Esophagus (tissue), 2 donors: ENCODE results near the gene ZNF780A. TPM values are rescaled to one million over a fixed set of nuclear protein-coding genes. Genes with fewer than 3 reads are reported as not detected.

ENCODE experiments used
- H3K27ac ChIP-seq, 2 donors: one replicate each; pipeline ENCODE4 v1.5.1; 2013; ENCODE audit warnings: low read depth in 2 of 2, mild to moderate bottlenecking in 2 of 2, inconsistent platforms in 1 of 2, low read length in 1 of 2, moderate library complexity in 1 of 2
- H3K27me3 ChIP-seq, 2 donors: one replicate each; pipeline ENCODE4 v1.6.1; 2013; ENCODE audit warnings: low read length in 2 of 2, control low read depth in 1 of 2, mild to moderate bottlenecking in 1 of 2; ENCODE audit not compliant: insufficient read depth in 2 of 2, control insufficient read depth in 1 of 2
- H3K36me3 ChIP-seq, 2 donors: one replicate each; pipeline ENCODE4 v1.6.1; 2013; ENCODE audit warnings: low read length in 1 of 2; ENCODE audit not compliant: control insufficient read depth in 2 of 2, insufficient read depth in 2 of 2
- H3K4me1 ChIP-seq, 2 donors: one replicate each; pipeline ENCODE4 v1.6.1; 2013; ENCODE audit warnings: low read length in 1 of 2; ENCODE audit not compliant: control insufficient read depth in 2 of 2, insufficient read depth in 2 of 2
- H3K4me3 ChIP-seq, 2 donors: one replicate each; pipeline ENCODE4 v1.5.1; 2013; ENCODE audit warnings: low read length in 2 of 2, mild to moderate bottlenecking in 2 of 2, low read depth in 1 of 2, moderate library complexity in 1 of 2
- H3K9me3 ChIP-seq, 2 donors: one replicate each; pipeline ENCODE4 v1.6.1; 2013; ENCODE audit warnings: mild to moderate bottlenecking in 2 of 2, low read depth in 1 of 2, low read length in 1 of 2, moderate library complexity in 1 of 2; ENCODE audit not compliant: control insufficient read depth in 2 of 2, insufficient read depth in 1 of 2
- WGBS, 2 donors: extraction: QIAGEN DNeasy Blood & Tissue Kit; methylation state at CpG; one replicate each; pipeline ENCODE4 v1.1.7; 2013; 5-methylcytosine and 5-hydroxymethylcytosine counted together
- polyA plus RNA-seq, 2 donors: library from polyadenylated mRNA; stranded (reverse); fragments of 200-250 nt; gene quantifications; one replicate each; pipeline ENCODE4 v1.2.3, GENCODE V29; 2013
- donor health status: healthy with polysubstance abuse.
- donor health status: Bipolar disorder and iron deficiency.

Gene ZNF780A
- polyA plus RNA-seq: 10 to 100 TPM; 17.7 to 20.9 TPM

DNA sequence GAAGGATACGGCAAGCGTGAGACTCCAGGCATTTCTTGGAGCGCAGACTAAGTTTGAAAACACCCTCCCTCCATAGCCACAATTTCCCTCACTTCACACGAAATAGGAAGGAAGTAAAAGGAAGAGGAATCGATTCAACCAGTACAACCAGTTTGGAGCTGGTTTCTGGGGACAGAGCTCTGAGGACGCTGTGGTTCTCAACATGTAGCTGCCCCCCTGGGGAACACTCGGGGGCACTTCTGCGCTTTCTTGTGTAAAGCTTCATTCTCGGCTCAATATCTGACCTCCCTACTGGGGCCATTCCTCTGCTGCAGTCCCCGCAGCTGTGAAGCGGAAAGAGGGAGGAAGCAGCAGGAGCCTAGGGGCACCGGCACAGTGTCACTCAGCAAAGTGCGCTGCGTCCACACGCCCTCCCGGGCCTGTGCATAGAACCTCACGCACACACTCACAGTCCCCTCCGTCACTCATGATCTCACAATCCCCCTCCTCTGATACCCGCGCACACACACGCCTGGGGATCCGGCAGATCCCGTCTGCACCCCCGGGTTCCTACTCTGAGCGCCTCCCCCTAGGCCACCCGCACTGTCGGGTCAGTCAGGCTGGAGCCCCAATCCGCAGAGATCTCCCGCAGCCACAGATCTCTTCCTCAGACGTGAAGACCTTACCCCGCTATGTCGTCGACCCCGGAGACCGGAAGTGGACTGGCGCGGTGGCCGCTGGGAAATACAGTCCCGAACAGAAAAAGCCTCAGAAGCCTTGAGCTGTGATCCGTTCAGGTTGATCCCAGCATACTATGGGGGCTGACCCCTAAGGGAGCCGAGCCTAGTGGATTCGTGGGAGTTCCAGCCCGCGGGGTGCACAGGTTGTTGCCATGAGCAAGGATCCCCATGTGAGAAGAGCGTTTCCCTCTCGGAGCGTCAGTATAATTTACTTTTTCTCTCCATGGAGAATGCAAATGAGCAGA is at the start of gene ZNF780A:
ZNF780A (minus strand) TSS at position 703 of the 964 bp plus-strand sequence. CDS start 6,190 bp downstream, outside the sequence.
- 0 to 1% methylated on average over 47 of the region's 47 CpGs for WGBS, 2 donors
- no peaks in the 10 kb centered on the region for H3K4me1 ChIP-seq

DNA sequence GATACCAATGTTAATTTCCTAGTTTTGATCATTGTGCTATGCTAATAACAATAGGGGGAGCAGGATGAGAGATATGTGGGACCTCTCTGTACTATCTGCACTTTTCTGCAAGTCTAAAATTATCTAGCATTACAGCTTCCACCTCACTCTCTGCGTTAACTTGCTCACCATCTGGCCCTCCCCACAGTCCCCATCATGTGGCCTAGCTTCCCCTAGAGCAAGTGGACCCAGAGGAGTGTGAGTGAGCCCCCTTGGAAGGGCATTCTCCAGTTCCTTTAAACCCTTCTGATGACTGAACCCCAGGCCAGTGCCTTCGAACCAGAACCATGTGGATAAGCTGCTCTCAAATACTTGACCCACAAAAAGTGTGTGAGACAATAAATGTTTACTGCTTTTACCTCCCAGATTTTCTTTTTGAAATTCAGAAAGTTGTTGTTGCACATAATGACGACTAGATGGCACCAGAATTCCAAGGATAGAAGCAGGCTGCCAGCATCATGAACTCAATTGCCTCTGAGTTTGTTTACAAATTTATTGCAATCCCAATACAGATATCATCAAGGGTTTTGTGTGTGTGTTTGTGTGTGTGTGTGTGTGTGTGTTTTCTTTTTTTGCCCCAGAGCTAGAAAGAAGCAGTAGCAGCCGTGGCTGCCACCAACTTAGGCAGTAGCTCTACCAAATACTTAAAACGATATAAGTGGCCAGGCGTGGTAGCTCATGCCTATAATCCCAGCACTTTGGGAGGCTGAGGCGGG is 49.0 kb upstream of the ZNF780A start:
- Histone ChIP-seq H3K27ac (no peak overlapping the region), H3K36me3 (no peaks in the 10 kb centered on the region), H3K4me3 (no peak overlapping the region), H3K4me1 (no peaks in the 10 kb centered on the region), H3K27me3 (peaks cover 0 to 4% of the 10 kb centered on the region in 2 donors), H3K9me3 (no peaks in the 10 kb centered on the region)
- 27 to 29% methylated on average over 7 of the region's 7 CpGs for WGBS, 2 donors

More for the DNA sequence above, at the start of gene ZNF780A:
- Histone ChIP-seq H3K9me3 (no peaks in the 10 kb centered on the region), H3K36me3 (no peaks in the 10 kb centered on the region), H3K27me3 (no peaks in the 10 kb centered on the region), H3K4me3 (peak within 1 kb of the TSS; percentile 88), H3K27ac (peak within 1 kb of the TSS; percentile 93 to 94)

DNA sequence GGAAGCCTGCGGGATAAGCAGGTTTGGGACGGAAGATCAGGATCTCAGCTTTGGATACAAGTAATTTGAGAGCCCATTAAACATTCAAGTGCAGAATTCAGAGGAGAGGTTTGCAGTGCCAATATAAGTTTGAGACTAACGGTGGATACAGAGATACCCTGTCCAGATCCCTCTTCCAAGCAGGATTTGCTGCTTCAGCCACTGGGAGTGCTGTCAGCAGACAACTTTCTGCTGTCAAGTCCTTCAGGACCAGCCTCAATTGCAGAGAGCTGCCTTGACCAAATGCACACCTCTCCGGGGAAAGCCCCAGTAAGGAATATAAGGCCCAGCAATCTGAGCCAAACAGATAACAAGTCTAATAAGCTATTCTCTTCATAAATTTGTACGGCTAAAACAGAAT is 46.1 kb upstream of the ZNF780A start:
- no peak overlapping the region for H3K27ac ChIP-seq
- no peak overlapping the region for H3K4me3 ChIP-seq
- no peaks in the 10 kb centered on the region for H3K4me1 ChIP-seq
- H3K27me3 ChIP-seq: peaks cover 0 to 4% of the 10 kb centered on the region in 2 donors
- WGBS, 2 donors: 78 to 82% methylated on average over 5 of the region's 5 CpGs
- H3K9me3 ChIP-seq: no peaks in the 10 kb centered on the region
- no peaks in the 10 kb centered on the region for H3K36me3 ChIP-seq

DNA sequence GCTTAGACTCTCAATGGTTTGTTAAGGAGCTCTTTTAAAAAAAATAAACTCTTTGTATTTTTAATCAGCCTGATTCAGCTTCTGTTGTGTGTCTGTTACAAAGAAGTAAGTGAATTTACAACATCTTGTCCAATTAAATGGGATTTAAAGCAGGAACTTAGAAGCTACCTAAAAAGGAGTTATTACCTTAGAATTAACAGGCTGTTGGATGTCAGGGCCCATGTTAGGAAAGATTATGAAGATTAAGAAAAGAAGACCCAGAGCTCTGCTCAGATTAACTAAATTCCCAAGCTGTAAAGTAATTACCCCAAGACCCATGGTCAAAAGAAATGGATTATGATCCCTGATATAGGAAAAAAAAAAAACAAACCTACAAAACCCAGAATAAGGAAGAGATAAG is 44.1 kb upstream of the ZNF780A start:
- Histone ChIP-seq H3K27me3 (peaks cover 0 to 4% of the 10 kb centered on the region in 2 donors), H3K9me3 (no peaks in the 10 kb centered on the region), H3K4me3 (no peak overlapping the region), H3K27ac (no peak overlapping the region), H3K4me1 (no peaks in the 10 kb centered on the region), H3K36me3 (no peaks in the 10 kb centered on the region)

DNA sequence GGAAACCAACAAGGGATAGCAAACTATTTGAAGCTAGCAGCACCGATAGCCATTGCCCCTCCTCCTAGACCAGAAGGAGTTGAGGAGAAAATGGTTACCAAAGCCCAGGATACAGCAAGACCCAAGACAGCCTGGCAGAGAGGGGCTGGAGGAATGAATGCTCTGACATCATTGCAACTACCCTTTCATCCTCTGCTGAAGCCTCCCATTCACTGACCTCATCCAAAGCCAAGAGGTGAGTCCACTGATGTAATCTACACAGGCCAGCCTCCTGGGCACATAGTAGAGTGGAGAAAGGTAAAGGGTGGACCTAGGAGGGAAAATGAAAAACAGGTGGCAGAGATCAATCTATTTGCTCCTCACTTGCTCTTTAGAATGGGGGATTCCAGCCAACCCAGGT is 42.7 kb upstream of the ZNF780A start:
- no peaks in the 10 kb centered on the region for H3K36me3 ChIP-seq
- 58 to 78% methylated on average over 1 of the region's 1 CpG for WGBS, 2 donors
- no peaks in the 10 kb centered on the region for H3K9me3 ChIP-seq
- no peaks in the 10 kb centered on the region for H3K4me1 ChIP-seq
- no peak overlapping the region for H3K4me3 ChIP-seq
- peaks cover 0 to 4% of the 10 kb centered on the region in 2 donors for H3K27me3 ChIP-seq
- H3K27ac ChIP-seq: no peak overlapping the region

DNA sequence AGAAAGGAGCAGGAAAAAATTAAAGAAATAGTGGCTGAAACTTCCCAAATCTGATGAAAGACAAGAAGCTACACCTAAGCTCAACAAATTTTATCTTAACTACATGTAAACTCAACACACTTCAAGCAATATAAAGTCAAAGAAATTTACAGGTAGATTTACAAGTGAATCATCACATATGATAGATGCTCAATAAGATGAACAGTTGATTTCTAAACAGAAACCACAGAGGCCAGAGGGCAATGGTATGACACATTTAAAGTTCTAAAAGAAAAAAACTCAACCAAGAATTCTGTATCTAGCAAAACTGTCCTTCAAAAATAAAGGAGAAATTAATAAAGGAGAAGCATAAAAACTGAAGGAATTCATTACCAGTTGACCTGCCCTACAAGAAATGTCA is 39.3 kb upstream of the ZNF780A start:
- Histone ChIP-seq H3K4me3 (no peak overlapping the region), H3K27me3 (no peaks in the 10 kb centered on the region), H3K9me3 (no peaks in the 10 kb centered on the region), H3K27ac (no peak overlapping the region), H3K4me1 (no peaks in the 10 kb centered on the region), H3K36me3 (no peaks in the 10 kb centered on the region)

DNA sequence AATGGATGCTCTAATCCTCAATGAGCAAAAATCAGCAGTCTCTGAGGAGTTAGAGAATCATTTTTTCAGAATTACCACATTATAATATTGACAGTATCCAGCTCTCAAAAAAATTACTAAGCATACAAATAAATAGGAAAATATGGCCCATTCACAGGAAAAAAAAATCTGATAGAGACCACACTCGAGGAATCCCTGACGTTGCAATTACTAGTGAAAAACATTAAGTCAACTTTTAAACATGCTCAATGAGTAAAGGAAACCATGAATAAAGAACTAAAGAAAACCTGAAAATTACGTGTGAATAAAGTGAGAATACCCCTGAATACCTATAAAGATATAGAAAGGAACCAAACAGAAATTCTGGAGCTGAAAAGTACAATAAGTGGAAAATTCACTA is 38.7 kb upstream of the ZNF780A start:
- Histone ChIP-seq H3K27me3 (no peaks in the 10 kb centered on the region), H3K27ac (no peak overlapping the region), H3K36me3 (no peaks in the 10 kb centered on the region), H3K9me3 (no peaks in the 10 kb centered on the region), H3K4me3 (no peak overlapping the region), H3K4me1 (no peaks in the 10 kb centered on the region)
- WGBS, 2 donors: 60 to 66% methylated on average over 3 of the region's 3 CpGs

DNA sequence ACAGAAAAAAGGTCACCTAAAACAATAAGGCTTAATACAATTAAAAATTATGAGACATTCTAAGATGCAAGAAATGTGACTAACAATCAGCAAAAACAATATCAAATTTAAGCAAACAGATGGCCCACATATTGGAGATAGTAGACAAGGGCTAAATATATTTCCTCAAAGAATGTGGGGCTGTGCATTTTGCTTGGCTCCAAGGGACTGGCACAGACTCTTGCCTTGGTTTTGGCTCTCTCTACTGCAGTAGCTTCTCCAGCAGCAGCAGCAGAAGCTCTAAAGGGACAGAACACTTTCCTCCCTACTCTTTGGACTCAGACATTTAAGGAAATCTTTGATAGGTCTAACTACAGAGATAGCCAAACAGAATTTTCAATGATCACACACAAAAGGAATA is 38.2 kb upstream of the ZNF780A start:
- Histone ChIP-seq H3K4me1 (no peaks in the 10 kb centered on the region), H3K27ac (no peak overlapping the region), H3K4me3 (no peak overlapping the region), H3K36me3 (no peaks in the 10 kb centered on the region), H3K9me3 (no peaks in the 10 kb centered on the region), H3K27me3 (no peaks in the 10 kb centered on the region)

DNA sequence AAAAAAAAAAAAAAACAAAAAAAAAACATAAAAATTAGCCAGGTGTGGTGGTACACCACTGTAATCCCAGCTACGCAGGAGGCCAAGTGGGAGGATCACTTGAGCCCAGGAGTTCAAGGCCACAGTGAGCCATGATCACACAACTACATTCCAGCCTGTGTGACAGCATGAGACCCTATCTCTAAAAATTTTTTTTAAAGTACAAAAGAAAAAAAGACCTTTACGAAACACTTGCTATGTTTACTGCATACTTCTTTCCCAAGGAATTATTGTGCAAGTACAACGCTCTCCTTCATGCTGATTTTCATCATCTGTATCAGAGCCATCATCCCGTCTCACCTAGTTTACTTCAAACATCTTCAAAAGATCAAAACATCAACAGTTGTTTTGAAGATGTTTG is 28.6 kb upstream of the ZNF780A start:
- H3K4me1 ChIP-seq: no peaks in the 10 kb centered on the region
- 83 to 85% methylated on average over 4 of the region's 4 CpGs for WGBS, 2 donors
- H3K27ac ChIP-seq: no peak overlapping the region
- H3K4me3 ChIP-seq: no peak overlapping the region
- no peaks in the 10 kb centered on the region for H3K36me3 ChIP-seq
- H3K9me3 ChIP-seq: no peaks in the 10 kb centered on the region
- no peaks in the 10 kb centered on the region for H3K27me3 ChIP-seq
